SKM-1 (cell line): ENCODE data around the gene CDH20.

Source experiments
- DNase-seq: peaks from one replicate; lab custom pipeline; 2025; ENCODE audit not compliant: unreplicated experiment; lab: John Stamatoyannopoulos, UW

Gene CDH20

DNA sequence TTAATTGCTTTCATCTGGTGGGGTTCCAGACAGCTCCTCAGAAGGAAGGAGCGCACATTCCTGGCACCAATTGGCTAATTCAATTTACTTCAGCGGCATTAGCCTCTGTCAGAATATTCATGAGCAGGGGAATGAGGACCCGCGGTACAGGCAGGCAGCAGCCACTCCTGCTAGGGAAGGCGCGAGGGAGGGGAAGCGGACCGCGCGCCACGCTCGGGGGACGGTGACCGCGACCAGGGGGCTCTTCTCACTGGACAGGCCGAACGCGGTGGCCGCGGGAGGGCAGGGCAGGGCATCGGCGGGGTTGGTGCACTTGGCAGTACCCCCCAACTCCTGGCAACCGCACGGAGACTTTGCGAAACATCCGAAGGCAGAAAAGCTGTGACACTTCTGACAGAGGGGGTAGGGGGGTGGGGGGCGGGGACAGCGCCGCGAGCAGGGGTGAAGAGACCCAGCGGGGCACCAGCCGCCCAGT lies at the start of gene CDH20:
Gene CDH20, plus strand, starts transcription at position 160 of the 475 bp plus-strand sequence.
- DNase-seq: no peak

GRCh38 chr18:61284039-61284438 lies 49.2 kb upstream of the CDH20 start:
- DNase-seq: no peak

- no peak for DNase-seq
Observed at GRCh38 chr18:61285777-61286176, 47.5 kb upstream of the CDH20 start.

- no peak for DNase-seq
Observed at GRCh38 chr18:61286867-61287266, 46.4 kb upstream of the CDH20 start.

DNA sequence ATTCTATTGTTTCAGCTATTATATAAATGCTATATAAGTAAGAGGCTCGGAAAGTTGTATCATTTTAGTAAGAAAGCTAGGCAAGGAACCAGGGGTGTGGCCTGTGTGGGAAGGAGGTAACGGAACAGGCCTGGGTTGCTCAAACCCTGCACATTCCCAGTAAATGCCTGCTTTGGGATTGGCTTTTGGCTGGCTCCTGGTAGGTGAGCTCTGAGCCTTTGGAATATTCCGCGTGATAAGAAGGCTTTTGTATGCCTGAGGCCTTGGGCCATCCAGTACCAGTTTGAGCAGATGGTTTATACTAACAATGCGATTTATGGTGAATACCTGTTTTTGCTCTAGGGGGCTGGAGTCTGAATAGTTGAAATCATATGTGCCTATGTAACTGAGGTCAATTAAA lies 42.6 kb upstream of the CDH20 start:
- no peak for DNase-seq

DNA sequence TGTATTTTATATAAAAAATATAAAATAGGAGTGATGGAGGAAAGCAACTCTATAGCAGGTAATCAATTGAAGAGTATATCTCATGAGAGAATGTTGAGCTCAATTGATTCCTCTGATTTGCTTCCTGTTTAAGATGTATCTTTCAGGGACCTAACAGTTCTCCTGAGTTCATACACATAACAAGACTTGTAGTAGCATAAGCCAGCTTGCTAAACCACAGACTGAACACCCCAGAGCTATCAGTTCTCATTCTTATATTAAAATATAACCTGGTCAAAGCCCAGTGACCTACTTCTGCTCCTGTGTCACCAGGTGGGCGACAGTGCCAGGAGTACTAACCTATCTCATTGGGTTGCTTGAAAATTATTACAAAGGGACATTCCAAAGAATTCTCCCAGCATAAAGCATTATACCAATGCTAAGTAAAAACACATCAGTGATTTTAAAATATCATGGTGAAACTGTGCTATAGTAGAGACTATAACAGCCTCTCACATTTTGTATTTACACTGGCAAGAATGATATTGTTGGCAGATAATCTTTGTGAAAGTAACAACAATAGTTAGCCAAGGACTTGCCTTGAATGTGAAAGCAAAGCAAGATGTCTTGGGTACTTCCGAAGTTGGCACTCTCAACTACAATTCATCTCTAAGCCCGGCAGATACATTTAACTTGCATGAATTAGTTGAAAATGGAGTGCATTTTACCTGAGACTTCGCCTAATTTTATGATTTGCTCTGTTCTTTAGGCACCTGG lies 40.8 kb upstream of the CDH20 start:
- no peak for DNase-seq

DNA sequence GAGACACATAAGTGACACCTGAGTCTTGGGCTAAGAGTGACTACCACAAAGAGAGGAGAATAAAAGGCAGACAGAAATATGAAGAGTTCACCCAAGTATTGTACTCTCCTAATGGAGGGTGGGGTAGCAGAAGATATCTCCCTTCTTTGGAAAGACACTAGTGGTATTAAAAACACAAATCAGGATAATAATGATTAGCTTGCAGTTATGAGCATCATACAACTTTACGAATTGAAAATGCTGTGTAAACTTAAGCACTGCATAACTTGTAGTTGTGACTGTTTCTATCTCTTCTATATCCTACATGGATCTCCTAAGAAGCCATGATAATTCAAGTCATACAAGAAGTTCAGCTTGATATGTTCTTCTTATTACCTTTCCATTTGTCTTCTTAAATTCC lies 38.1 kb upstream of the CDH20 start:
- no peak for DNase-seq

DNA sequence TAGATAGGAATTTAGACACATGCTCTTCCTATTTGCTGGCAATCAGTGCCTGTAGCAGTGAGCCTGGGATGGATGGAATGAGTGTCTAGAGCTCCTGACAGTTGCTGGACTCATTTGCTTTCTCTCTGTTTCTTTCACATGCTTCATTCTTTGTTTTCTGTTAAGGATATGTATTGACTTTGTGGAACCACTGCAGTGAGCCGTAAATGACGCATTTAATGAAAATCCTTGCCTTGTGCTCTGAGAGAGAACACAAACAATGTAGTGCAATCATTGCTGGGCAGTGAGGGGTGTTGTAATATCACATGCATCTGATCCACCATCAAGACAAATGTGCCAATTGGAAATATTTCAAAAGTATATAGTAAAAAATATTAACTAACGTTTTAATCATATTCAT lies 25.2 kb upstream of the CDH20 start:
- no peak for DNase-seq

- DNase-seq: no peak
Observed at GRCh38 chr18:61308795-61309393, 24.3 kb upstream of the CDH20 start.

DNA sequence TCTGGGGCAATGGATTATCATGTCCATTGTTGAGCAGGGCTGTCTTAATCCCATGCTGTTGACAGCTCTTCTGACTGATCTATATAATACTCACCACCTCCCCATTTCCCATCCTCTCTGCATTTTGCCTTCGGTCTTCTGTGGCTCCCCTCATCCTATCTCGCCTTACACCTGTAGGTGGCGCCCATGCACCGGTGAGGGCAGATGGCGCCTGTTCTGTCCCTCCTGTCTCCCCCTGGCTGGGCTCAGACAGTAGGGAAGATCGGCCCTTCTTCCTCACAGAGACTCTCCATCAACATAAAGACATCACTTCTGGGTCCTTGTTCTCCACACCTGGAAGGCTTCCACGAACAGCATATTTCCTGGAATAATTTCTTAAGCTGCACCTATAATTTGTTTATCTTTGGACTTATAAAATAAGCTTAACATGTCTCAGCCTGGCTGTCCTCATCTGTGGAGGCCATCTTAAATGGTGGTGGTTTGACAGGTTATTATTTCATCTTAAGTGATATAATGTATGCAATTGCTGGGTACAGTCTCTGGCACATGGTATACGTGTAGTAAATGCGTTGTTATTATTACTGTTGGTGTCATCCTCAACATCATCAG lies 10.9 kb upstream of the CDH20 start:
- DNase-seq: peak; percentile 41

DNA sequence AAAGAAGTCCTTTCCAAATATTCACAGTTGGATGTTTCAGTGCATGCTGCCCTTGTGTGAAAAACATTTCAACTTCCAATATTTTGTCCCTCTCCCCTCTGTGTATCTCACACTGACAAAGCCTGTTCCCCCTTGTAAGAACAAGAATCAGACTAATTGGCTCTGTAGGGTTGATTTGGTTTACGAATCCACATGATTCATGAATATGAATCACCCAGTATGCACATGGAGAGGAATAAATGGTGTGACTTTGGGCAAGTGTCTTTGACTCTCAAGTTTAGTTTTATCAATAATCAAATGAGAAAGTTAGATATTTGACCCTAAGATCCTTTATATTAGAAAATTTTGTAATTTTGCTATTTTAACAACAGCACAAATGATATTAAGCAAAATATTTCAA lies 9.3 kb upstream of the CDH20 start:
- DNase-seq: no peak

DNA sequence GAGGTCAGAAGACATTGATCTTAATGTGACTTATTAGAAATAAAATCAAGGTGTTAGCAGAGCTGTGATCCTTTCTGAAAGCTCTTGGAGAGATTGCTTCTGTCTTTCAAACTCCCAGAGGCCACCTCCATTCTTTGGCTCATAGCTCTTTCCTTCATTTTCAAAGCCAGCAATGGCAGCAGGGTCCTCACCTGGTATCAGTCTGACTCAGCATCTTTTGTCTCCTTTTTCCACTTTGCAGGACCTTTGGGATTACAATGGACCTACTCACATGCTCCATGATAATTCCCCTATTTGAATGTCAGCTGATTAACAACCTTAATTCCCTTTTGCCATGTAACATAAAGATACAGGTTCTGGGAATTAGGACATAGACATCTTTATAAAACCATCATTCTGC lies 6.8 kb upstream of the CDH20 start:
- no peak for DNase-seq

- no peak for DNase-seq
Observed at GRCh38 chr18:61329398-61329797, 3.8 kb upstream of the CDH20 start.

DNA sequence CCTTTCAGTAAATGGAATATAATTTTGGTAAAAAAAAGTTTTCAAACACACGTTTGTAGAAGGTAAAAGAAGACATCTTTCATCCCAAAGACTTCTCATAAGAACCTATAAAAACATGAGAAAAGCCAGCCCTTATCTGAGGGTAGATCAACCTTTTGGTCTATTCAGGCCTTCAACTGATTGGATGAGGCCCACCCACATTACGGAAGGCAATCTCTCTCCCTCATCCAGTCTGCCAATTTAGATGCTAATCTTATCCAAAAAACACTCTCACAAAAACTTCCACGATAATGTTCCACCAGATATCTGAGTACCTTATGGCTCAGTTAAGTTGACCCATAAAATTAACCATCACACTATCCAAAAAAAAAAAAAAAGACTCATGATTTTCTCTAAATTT lies 2.2 kb upstream of the CDH20 start:
- DNase-seq: no peak

DNA sequence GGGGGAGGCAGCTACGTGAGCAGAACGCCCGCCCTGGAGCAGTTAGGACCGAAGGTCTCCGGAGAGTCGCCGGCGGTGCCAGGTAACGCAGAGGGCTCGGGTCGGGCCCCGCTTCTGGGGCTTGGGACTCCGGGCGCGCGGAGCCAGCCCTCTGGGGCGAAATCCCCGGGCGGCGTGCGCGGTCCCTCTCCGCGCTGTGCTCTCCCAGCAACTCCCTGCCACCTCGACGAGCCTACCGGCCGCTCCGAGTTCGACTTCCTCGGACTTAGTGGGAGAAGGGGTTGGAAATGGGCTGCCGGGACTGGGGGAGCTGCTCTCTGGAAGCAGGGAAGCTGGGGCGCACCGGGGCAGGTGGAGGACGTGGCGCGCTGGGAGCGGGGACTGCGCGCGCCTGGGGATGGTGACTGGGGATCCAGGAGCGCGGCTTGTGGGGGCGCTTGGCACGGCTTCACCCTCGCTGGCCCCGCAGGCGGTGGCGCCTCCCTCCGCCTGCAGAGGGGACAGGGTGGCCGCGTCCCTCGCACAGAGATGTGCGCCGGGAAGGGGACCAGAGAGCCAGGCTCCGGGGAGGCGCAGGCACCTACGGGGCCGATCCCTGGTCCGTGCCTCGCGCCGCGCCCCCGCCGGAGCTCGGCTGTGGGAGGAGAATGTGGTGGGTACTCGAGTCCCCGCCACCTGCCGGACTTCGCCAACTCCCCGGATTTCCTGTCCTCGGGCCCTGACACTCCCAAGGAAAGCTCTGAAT lies 688 bp downstream of the CDH20 start:
- DNase-seq: no peak

DNA sequence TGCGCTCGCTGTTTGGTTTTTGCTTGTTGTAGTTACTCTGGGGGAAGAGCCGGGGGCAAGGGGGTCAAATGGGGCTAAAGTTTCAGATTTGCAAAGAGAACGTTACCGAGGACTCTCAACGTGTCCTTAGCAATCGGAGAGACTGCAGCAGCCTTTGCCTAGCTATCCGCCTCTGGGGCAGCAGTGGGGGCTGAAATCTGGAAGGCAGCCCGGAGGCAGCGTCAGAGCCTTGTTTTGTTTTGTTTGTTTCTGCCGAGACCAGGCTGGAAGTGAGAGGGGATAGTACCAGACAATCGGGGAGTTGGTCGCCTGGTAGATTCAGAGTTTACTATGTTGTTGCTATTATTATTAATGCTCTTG lies 1.2 kb downstream of the CDH20 start:
- DNase-seq: no peak

DNA sequence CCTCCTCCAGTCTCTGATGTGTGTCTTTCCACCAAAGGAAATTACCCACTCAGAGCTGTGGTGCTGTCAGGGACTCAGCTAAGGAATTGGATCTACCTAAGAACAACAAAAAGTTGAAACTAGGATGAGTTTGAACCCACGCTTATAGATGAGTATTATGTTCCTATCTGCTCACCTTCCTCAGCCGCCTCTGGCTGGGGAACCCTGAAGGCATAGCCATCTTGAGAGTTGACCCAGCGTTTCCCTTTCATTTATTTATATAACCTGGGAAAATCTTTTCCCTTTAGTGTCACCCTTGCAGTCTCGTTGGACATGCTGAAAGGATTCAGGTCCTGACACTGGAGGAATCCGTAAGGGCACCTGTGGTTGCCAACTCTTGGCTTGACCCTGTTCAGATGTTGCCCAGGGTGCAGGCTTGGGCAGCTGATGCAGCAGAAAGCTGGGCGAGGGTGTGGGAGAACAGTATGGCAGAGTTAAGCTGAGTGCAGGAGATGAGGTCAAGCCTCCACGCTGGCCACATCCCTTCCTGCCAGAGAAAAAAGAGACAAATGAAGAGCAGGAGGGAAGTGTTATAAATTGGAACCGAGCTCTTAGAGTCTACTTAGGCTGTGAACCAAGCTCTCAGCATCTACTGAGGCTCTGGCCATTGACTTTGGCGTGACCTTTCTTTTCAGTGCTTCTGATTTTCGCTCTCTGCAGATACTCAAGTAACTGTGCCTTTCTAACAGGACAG lies 1.9 kb downstream of the CDH20 start:
- DNase-seq: no peak

- no peak for DNase-seq
Observed at GRCh38 chr18:61335684-61336555, 2.7 kb downstream of the CDH20 start.

DNA sequence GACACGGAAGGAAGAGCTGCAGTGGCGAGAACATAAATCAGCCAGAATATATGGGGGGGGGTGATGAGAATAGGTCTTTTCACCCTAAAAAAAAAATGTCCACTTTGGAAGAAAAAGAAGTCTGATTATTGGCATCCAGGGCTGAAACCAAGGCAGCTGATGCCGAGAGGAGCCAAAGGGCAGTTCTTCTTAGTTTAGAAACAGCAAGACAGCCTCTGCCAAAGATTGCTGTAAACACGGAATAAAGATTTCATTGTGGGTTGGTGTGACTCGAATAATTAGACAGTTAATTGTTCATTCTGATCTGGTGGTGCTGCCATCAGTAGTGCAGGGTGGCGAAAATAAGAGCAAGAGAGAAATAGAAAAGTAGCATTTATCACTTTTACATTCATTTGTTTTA lies 3.5 kb downstream of the CDH20 start:
- DNase-seq: no peak

DNA sequence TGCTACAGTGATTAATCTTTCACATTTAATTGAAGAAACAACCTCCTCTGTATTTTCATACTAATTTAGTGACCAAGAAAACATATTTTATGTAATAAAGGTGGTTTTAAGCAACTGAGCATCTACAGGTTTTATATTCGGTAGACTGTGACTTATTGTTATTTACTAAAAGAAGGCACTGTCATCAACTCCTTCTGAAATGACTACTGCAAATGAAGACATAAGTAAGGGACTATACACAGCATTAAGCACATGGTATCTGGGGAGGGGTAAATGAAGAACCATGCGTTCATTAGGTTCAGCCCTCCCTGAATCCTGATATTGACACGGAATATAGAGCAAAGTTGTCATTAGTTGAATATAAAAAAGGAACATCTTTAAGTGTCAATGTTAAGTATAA lies 4.3 kb downstream of the CDH20 start:
- DNase-seq: no peak
